OCI-LY1 (cell line): ENCODE data around the gene KCNH1.

Experiments
- CTCF ChIP-seq: fragments of 200-600 bp; sonication (generic), shearing (Covaris generic); IDR thresholded peaks from 2 replicates; pipeline ENCODE4 v1.5.1; 2017; ENCODE audit warnings: mild to moderate bottlenecking, antibody characterized with exemption, low read length, moderate library complexity, mixed read lengths
- EZH2 ChIP-seq: fragments of 200-600 bp; sonication (generic), shearing (Covaris generic); IDR thresholded peaks from 2 replicates; pipeline ENCODE4 v1.8.0; 2017; ENCODE audit warnings: borderline replicate concordance, mixed run types, mild to moderate bottlenecking, antibody characterized with exemption, low read length, moderate library complexity, mixed read lengths

- TF ChIP-seq EZH2, result no peak
- TF ChIP-seq CTCF, result no peak
Measured at GRCh38 chr1:211037095-211037494, 96.9 kb downstream of the KCNH1 start.
